HG03045 (cell line): Measurements from ENCODE around the gene HSF2BP.
"Not testable (repeated sequence)": the region's sequence is repeated elsewhere in the genome, so short reads cannot be mapped to it uniquely, and the experiment has no call there.

Experiments used
- ATAC-seq: cut with Tn5 transposase; IDR thresholded peaks from one replicate; pipeline ENCODE4 v1.9.1; 2021; ENCODE audit warnings: mild to moderate bottlenecking, moderate library complexity; ENCODE audit not compliant: unreplicated experiment

HSF2BP gene

DNA sequence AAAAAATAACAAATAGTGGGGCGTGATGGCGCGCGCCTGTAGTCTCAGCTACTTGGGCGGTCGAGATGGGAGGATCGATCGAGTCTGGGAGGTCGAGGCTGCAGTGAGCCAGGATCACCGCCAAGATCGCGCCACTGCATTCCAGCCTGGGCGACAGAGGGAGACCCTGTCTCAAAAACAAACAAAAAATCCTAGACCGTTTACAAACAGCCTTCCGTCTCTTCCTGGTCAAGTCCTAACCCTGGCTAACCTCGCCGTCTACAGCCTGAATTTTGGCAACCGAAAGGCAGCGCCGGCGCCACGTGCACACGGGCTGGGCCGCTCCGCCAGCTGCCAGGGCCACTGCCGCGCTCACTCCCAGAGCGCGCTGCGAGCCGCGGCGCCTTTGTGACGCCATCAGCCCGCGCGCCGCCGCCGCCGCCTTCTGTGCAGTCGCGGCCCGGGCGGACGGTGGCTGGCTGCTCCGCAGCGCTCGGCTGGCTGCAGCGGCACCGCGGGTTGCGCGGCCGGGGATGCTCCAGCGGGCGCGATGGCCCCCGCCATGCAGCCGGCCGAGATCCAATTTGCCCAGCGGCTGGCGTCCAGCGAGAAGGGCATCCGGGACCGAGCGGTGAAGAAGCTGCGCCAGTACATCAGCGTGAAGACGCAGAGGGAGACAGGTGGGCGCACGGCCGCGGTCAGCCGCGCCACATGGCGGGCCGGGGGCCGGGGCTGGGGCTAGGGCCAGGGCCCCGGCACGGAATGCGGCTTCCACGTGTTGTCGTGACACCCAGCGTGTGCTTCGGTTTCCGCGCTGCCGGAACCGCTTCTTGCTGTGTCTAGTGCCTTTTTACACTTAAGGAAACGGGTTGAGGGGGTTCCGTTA lies at the start of gene HSF2BP, which contains the start of gene RRP1B:
Gene HSF2BP, minus strand, starts transcription at position 353 of the 865 bp plus-strand sequence. CDS start 1,392 bp downstream, outside the sequence.
Gene RRP1B, plus strand, starts transcription at position 425 of the 865 bp plus-strand sequence. Its CDS starts 105 bp downstream, at position 530.
- peak; percentile 82 for ATAC-seq

DNA sequence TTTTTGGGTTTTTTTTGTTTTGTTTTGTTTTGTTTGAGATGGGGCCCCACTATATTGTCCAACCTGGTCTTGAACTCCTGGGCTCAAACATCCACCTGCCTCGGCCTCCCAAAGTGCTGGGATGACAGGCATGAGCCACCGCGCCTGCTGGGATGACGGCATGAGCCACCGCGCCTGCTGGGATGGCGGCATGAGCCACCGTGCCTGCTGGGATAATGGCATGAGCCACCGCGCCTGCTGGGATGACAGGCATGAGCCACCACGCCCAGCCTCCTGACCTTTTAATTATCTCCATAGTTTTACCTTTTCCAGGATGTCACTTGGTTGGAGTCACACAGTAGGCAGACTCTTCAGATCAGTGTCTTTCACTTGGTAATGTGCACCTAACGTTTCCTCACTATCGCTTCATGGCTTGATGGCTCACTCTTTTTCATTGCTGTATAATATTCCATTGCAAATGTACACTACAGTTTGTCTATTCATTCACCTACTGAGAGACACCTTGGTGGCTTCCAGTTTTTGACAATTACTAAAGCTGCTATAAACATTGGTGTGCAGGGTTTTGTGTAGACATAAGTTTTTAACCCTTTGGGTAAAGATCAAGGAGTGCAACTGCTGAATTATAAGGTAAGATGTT lies 49.6 kb upstream of the HSF2BP start:
- no peak for ATAC-seq

DNA sequence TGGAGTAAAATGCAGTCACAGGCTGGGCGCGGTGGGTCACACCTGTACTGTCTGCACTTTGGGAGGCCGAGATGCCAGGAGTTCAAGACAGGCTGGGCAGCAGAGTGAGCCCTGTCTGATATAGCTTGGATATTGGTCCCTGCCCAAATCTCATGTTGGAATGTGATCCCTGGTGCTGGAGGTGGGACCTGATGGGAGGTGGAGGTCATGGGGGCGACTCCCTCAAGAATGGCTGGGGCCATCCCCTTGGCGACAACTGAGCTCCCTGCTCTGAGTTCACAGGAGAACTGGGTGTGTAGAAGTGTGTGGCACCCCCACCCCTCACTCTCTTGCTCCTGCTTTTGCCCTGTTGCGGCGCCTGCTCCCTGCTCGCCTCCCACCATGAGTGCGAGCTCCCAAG lies 48.2 kb upstream of the HSF2BP start:
- no peak for ATAC-seq

DNA sequence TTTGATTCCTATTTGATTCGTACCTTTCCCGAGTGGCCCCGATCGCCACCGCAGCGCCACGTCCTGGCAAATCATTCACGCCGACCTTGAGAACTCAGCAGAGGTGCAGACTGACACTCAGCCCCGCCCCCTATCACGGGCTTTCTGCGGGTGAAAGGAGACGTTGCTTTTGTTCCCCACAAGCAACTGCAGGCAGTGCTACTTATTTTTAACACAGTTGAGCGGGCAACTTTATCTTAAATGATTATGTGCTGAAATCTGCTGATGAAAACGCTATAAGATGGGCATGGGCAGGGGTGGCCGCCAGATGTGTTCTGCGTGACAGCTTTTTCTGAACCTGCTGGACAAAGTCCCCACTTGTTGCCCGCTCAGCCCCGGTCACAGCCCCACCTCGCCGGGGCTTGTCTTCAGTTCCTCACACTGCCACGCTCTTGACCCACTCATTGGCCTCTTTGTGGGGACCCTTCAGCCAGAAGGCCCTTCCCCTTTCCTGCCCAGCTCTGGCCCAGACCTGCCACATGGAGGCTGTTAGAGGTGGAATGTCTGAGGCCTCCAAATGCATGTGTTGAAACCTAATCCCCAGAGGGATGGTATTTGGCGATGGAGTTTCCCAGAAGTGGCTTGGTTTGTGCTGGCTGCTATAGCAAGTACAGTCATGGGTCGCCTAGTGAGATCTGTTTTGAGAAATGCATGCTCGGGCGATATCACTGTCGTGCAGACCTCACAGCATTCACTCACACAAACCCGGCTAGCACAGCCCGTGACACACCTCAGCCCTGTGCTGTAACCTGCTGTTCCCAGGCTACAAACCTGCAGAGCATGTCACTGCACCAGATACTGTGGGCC lies 44.0 kb upstream of the HSF2BP start:
- ATAC-seq = no peak

DNA sequence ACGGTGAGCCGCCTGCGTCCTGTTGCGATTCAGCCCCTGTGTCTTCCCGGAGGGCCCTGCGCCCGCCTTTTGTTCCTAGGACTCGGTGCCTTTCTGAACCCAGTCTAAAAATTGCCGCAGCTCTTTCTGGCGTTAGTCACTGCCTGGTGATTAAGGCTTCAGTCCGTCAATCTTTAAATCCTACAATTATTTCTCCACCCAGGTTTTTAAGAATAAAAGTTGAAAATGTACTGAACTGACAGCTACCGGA lies 43.4 kb upstream of the HSF2BP start:
- ATAC-seq = no peak

DNA sequence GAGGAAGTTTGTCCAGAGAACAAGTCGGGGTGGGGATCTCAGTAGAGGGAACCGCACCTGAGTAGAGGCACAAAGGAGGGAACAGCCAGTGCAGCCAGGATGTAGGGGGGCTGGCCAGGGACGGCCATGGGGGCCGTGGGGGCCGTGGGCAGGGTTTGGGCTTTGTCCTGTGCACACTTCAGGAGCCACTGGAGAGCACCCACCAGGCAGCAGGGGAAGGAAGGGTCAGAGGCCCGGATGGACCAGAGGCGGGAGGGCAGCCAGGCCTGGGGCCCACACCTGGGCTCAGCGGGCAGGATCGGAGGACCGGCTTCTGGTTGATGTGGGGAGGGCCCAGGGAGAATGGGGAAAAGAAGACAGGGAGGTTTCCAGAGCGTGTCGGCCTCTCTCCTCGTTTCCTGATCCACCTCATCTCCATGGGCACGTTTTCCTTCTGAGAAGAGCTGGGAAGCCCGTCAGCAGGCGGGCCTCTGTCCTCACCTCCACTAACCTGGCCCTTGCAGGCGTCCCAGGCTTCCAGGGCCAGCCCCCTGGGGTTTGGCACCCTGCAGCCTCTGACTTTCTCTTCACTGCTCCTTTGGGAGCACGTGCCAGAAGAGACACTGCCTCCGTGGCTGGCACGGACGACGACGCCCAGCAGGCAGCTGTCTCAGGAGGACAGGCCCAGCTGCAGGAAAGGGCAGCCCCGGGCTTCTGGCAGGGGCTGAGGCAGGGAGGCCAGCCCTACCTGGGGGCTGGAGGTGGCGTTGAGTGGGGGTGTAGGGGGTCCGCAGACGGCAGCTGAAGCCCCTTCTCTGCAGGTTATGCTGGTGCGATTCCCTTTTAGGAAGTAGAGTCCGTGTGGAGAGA lies 42.9 kb upstream of the HSF2BP start:
- no peak for ATAC-seq

DNA sequence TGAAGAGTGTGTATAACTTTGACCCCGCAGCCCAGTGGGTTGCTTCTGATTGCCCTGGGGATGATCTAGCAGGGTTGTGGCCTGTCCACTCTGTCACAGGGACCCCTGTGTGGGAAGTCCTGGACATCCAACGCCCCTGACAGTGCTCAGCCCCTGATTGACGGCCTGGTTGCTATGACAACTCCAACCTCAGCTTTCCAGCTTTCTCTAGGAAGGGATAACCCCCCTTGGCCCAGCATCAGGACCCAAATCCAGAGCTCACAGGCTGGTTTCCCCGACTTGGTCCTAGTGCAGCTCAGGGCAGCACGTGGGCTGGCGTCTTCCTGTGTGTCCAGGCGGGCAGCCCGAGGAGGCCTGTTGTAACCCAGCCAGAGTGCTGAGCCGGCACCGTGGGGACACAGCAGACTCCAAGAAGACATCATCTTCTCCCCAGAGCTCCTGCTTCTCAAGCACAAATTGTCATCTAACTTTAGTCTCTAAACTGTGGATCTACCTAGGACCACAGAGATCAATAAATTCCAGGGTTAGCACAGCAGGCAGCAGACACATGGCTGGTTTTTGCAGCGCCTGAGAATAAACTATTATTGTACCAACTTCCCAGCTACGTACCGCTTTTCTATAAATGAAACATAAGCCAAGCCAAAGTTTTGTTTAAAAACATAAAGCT lies 40.8 kb upstream of the HSF2BP start:
- ATAC-seq = no peak

DNA sequence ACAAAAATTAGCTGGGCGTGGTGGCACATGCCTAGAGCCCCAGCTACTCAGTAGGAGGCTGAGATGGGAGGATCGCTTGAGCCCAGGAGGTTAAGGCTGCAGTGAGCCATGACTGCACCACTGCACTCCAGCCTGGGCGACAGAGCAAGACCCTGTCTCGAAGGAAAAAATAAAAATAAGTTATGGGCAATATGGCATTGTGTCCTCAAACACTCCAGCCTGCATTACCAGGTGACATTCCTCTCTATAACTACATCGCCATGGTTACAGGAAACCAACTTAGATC lies 40.1 kb upstream of the HSF2BP start:
- ATAC-seq = not testable (repeated sequence)

DNA sequence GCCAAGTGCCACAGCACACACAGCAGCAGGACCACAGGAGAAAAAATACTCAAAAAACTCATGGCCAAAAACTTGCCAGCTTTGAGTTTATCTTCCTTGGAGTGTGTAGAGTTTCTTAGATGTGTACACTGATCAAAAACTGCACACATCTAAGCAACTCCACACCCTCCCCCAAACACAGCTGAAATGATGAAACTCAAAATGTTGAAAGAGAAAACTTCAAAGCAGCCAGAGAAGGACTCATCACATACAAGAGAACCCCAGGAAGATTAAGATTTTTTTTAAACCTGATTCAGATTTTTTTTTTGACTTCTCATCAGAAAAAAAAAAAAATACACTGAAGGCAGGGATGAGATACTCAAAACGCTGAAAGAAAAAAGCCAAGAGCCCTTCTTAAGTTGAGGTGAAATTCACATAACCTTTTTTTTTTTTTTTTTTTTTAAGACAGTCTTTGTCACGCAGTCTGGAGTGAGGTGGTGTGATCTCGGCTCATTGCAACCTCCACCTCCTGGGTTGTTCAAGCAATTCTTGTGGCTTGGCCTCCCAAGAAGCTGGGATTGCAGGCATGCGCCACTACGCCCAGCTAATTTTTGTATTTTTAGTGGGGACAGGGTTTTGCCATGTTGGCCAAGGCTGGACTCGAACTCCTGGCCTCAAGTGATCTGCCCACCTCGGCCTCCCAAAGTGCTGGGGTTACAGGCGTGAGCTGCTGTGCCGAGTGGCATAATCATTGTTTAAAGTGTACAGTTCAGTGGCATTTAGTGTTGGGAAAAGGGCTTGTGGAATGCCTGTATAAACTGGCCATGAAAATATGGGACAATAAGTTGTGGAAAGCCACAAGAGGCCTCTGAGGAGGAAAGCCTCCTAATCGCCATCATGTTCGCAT lies 38.7 kb upstream of the HSF2BP start:
- no peak for ATAC-seq

DNA sequence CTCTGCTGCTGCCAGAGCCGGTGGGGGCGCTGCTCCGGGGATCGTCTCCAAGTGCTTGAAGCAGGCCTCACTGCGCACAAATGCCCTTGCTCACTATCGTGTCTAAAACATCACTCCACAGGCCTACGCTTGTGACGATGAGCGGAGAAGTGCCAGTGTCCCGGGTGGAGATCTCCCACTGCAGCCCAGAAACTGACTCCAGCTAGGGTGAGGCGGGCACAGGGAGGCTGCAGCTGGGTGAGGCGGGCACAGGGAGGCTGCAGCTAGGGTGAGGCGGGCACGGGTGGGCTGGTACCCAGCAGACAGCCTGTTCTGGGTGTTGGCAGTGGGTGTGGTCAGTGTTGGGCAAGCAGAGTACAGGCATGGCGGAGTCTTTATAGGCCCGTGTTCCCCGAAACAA lies 36.9 kb upstream of the HSF2BP start:
- ATAC-seq = no peak

DNA sequence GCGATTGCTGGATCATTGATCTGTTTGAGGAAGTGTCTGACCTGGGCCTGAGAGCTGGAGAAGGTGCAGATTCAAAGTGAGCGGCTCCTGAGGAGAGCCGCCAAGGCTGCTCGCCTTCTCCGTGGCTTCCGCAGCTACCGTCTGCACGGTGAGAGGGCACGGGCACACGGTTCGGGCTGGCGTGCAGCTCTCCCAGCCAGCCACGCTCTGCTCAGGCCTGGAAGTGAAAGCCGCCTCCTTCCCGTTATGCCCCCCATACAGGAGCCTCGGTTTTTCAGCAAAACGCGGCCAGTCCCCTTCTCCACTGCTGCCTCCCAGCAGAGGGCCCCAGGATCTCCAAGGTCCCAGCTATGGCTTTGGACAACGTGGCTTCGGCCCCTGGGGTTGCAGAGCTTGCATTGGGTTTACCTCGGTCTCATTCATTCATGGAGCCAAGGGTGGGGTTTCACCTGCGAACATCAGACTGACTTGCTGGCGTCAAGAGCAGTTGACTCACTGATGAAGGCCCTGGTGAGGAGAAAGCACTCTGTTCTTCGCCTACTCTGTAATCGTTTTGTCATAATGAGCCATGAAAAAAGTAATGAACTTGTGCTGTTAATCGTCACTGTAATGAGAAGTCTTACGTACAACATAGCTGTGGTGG lies 35.3 kb upstream of the HSF2BP start:
- ATAC-seq = no peak

DNA sequence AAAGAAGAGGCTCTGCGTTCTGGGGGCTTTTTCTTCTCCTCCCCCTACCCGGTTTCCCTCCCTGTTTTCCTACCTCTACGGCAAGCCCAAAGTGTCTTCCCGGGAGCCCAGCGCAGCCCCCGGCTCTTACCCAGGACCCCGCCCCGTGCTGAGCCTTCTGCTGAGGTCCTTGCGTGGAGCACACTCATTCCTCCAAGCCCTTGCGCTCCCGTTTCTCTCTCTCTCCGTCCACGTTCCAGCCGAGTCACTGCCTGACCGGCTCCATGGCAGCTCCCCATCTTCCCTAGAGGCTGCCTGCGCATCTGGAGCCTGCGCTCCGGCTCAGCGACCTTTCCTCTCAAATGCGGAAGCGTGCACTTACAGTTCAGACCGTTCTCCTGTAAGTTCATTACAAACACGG lies 34.7 kb upstream of the HSF2BP start:
- no peak for ATAC-seq

DNA sequence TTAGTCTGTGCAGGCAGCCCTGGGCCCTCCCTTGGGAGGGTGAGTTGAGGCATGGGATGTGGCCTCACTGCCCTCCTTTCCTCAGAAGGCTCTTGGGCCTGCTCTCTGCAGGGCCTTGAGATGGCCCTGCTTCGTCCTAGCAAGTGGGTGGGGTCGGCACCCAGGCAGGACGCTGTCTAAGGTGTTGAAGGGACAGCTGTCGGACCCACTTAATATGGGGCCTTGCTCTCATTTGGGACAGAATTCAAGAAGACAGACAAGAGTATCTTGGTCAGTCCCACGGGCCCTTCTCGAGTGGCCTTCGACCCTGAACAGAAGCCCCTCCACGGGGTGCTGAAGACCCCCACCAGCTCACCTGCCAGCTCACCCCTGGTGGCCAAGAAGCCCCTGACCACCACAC lies 33.7 kb upstream of the HSF2BP start:
- no peak for ATAC-seq

DNA sequence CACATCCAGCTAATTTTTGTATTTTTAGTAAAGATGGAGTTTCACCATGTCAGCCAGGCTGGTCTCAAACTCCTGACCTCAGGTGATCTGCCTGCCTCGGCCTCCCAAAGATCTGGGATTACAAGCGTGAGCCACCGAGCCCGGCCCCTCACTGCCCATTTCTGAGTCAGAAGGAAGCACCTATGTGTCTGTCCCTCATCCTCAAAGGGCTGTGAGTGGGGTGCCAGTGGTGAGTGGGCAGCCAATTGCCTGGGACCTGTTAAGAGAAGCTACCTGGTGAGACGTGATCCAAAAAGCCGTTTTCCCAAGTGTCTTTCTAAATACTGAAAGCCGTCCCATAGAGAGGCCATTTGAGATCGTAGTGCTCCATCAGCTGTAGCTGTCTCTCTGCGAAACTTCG lies 32.5 kb upstream of the HSF2BP start:
- no peak for ATAC-seq

DNA sequence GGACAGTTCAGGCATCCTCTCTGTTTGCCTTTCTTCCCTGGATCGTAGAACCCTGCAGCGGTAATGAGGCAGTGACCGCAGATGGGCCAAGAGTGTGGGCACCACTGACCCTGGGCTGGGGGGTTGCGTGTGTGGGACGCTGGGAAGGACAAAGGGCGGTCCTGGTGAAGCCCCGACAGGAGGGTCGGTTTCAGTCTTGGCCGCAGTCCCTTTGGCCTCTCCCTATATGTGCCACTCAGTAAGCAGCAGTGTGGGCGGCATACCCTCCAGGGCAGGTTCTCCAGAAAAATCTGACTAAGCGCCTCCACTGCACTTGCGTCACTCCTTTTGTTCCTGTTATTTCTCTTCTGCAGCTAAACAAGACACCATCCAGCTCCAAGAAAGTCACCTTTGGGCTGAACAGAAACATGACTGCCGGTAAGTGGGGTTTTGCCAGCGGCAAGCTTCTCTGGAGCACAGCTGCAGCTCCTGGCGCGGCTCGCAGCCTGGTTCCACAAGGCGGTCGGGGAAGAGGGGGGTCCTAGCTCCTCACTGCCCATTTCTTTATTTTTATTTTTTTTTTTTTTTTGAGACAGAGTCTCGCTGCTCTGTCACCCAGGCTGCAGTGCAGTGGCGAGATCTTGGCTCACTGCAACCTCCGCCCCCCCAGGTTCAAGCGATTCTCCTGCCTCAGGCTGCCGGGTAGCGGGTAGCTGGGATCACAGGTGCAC lies 32.0 kb upstream of the HSF2BP start:
- ATAC-seq = no peak

DNA sequence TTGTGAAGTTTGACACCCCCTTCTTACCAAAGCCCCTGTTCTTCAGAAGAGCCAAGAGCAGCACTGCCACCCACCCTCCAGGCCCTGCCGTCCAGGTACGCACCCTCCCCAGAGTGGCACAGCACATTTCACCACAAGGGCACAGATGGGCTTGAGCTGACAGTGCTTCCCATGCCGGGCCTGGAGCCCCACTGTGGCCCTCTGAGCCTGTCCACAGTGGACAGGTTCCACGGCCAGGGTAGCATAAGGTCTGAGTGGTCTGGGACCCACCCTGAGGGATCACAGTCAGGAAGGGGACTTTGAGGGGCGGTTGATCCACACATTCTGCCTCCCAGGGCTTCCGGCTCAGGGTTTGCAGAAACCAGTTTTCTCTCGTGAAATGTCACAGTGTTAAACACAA lies 31.1 kb upstream of the HSF2BP start:
- no peak for ATAC-seq

DNA sequence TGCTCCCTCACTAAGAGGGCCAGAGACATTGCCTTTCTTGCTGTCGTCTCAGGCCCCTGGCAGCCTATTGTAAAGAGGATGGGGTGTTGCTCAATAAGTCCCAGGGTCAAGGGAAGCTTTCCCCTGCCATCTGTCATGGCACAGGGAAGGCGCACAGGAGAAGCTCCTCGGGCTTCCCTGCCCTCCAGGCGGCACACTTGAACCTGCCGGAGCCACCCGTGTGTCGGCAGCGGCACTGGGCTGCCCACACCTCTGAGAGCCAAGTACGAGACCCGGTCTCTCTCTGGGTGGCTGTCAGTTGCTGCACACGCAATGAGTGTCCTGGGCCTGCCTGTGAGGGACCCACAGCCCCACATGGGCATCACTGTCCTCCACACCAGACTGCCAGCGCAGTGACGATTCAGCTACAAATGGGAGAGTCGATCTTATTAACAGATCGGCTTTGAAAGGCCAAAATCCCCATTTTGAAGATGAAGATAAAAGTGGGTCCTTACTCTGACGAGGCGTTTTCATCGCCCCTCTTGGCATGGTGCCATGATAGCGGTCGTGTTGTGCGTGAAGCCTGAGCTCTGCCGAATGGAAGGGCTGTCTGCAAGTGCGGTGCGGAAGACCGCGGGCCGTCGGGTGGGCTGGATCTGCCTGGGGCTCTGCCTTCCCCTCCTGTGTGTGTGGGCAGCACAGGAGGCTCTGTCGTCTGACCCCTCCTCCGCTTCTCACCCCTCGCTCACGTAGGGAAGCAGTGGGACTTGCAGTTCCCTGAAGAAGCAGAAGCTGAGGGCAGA lies 30.5 kb upstream of the HSF2BP start:
- ATAC-seq = no peak

DNA sequence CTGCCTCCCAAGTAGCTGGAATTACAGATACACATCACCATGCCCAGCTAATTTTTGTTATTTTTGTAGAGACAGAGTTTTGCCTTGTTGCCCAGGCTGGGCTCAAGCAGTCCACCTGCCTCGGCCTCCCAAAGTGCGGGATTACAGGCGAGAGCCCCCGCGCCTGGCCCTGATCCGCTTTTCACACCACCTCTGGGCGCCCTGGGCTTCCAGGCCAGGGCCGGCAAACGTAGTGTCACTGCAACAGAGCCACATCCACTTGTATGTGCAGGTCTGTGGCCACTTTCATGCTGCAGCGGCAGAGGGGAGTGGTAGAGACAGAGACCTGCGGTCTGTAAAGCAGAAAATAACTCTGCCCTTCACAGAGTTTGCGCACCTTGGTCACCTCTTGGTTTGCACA lies 29.6 kb upstream of the HSF2BP start:
- no peak for ATAC-seq
